ENCODE results near the gene RGS3.

DNA sequence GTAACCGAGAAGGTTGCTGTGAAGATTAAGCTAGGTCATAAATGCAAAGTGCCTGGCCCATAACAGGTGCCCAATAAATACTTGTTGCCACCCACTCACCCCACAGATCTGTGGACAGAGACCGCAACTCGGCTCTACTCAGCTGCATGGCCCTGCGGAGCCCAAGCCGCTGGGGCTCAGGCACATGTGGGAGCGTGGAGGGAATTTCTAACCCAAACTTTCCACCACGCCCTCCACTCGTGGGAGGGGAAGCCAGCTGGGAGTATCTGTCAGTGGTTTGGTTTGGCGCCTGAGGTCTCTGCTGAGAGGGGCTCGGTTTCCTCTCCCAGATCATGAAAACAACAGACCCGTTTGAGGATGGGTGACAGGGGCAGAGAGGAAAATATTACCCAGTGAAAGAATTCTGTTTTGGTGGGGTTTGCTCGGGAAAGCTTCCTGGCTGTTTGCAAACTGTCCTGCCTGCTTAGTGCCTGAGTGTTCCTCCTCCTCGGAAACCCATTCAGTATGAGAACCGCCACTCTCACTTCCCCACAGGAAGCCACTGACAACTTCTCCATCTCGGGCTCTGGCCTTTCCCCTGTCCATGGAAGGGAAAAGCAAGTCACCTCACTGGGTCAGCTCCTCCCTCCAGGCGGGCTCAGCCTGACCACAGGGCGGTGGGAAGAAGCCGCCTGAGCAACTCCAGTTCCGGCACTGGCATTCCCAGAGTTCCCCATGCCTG, 60.1 kb downstream of the RGS3 start:
- no peak for TF ChIP-seq REST (IDR thresholded peaks at IDR 0.05; ENCODE audit: low read depth, low read length)
- TF ChIP-seq, protein P1, sequence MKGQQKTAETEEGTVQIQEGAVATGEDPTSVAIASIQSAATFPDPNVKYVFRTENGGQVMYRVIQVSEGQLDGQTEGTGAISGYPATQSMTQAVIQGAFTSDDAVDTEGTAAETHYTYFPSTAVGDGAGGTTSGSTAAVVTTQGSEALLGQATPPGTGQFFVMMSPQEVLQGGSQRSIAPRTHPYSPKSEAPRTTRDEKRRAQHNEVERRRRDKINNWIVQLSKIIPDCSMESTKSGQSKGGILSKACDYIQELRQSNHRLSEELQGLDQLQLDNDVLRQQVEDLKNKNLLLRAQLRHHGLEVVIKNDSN (IDR thresholded peaks at IDR 0.05; ENCODE audit: borderline replicate concordance, low read depth) = no peak
- no peak for TF ChIP-seq TAF1 (IDR thresholded peaks at IDR 0.05; ENCODE audit: borderline replicate concordance, low read depth, low read length)
- TF ChIP-seq, protein P2, sequence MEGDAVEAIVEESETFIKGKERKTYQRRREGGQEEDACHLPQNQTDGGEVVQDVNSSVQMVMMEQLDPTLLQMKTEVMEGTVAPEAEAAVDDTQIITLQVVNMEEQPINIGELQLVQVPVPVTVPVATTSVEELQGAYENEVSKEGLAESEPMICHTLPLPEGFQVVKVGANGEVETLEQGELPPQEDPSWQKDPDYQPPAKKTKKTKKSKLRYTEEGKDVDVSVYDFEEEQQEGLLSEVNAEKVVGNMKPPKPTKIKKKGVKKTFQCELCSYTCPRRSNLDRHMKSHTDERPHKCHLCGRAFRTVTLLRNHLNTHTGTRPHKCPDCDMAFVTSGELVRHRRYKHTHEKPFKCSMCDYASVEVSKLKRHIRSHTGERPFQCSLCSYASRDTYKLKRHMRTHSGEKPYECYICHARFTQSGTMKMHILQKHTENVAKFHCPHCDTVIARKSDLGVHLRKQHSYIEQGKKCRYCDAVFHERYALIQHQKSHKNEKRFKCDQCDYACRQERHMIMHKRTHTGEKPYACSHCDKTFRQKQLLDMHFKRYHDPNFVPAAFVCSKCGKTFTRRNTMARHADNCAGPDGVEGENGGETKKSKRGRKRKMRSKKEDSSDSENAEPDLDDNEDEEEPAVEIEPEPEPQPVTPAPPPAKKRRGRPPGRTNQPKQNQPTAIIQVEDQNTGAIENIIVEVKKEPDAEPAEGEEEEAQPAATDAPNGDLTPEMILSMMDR (IDR thresholded peaks at IDR 0.05) = no peak
- TF ChIP-seq MAX (IDR thresholded peaks at IDR 0.05; ENCODE audit: low read depth) = no peak
- no peak for TF ChIP-seq POLR2AphosphoS5 (IDR thresholded peaks at IDR 0.05; ENCODE audit: low read depth, low read length)
- no peak for TF ChIP-seq EP300 (IDR thresholded peaks at IDR 0.05; ENCODE audit: borderline replicate concordance in 1 of 2, low read depth in 1 of 2, low read length in 1 of 2)
- no peak for TF ChIP-seq PBX3 (IDR thresholded peaks at IDR 0.05)
- TF ChIP-seq SIN3A (IDR thresholded peaks at IDR 0.05; ENCODE audit: borderline replicate concordance, low read depth, low read length) = no peak
- TF ChIP-seq, protein P3, sequence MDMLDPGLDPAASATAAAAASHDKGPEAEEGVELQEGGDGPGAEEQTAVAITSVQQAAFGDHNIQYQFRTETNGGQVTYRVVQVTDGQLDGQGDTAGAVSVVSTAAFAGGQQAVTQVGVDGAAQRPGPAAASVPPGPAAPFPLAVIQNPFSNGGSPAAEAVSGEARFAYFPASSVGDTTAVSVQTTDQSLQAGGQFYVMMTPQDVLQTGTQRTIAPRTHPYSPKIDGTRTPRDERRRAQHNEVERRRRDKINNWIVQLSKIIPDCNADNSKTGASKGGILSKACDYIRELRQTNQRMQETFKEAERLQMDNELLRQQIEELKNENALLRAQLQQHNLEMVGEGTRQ (IDR thresholded peaks at IDR 0.05; ENCODE audit: borderline replicate concordance, low read depth, low read length) = no peak
- TF ChIP-seq ZBTB33 (IDR thresholded peaks at IDR 0.05; ENCODE audit: borderline replicate concordance, low read depth) = no peak
- TF ChIP-seq YY1 (IDR thresholded peaks at IDR 0.05; ENCODE audit: low read depth) = no peak
- no peak for TF ChIP-seq NRF1 (IDR thresholded peaks at IDR 0.05; ENCODE audit: low read depth, low read length)
- TF ChIP-seq GABPA (IDR thresholded peaks at IDR 0.05; ENCODE audit: low read depth) = no peak
